Neural cell (in vitro differentiated cells): ENCODE data around the gene RFTN1. TPM values are rescaled to one million over a fixed set of nuclear protein-coding genes. Genes with fewer than 3 reads are reported as not detected.

Experiments used
- H2AFZ ChIP-seq: fragments of 200-600, 300-800 bp; sonication (generic), shearing (Covaris generic); 2 replicates; pipeline ENCODE4 v1.6.0; 2014; ENCODE audit warnings: low read depth, mild to moderate bottlenecking, antibody characterized with exemption, low read length, moderate library complexity
- H3F3A ChIP-seq: fragments of 200-600 bp; shearing (Covaris generic); 2 replicates; pipeline ENCODE4 v1.6.1; 2016; ENCODE audit warnings: mild to moderate bottlenecking, moderate library complexity, mixed read lengths, antibody characterized with exemption, low read length; ENCODE audit not compliant: insufficient read depth, poor library complexity, severe bottlenecking
- H3K27ac ChIP-seq: fragments of 200-600, 300-800 bp; sonication (generic), shearing (Covaris generic); 2 replicates; pipeline ENCODE4 v1.5.1; 2014; ENCODE audit warnings: mild to moderate bottlenecking, low read length, moderate library complexity
- H3K27me3 ChIP-seq: fragments of 300-800, 200-600 bp; sonication (generic), shearing (Covaris generic); 2 replicates; pipeline ENCODE4 v1.6.0; 2014; ENCODE audit warnings: mild to moderate bottlenecking, low read depth, low read length, moderate library complexity; ENCODE audit not compliant: insufficient read depth
- H3K36me3 ChIP-seq: fragments of 300-800, 200-600 bp; sonication (generic), shearing (Covaris generic); 2 replicates; pipeline ENCODE4 v1.5.1; 2014; ENCODE audit warnings: mild to moderate bottlenecking, antibody characterized with exemption, low read length, moderate library complexity; ENCODE audit not compliant: insufficient read depth
- H3K4me2 ChIP-seq: fragments of 300-800, 200-600 bp; sonication (generic), shearing (Covaris generic); 2 replicates; pipeline ENCODE4 v1.6.0; 2014; ENCODE audit warnings: mild to moderate bottlenecking, low read length
- H3K4me3 ChIP-seq: fragments of 300-800, 200-600 bp; sonication (generic), shearing (Covaris generic); 2 replicates; pipeline ENCODE4 v1.5.1; 2014; ENCODE audit warnings: mild to moderate bottlenecking, low read length, moderate library complexity
- H3K79me2 ChIP-seq: fragments of 200-600 bp; shearing (Covaris generic); replicated peaks from 2 replicates; pipeline ENCODE4 v1.6.0; 2014; ENCODE audit warnings: mild to moderate bottlenecking, low read length, moderate library complexity; ENCODE audit not compliant: insufficient read depth
- H3K9ac ChIP-seq: fragments of 300-800, 200-600 bp; sonication (generic), shearing (Covaris generic); 2 replicates; pipeline ENCODE4 v1.6.1; 2016; ENCODE audit warnings: mild to moderate bottlenecking, low read length, mixed read lengths
- H3K9me2 ChIP-seq: fragments of 200-600 bp; shearing (Covaris generic); 2 replicates; pipeline ENCODE4 v1.6.1; 2016; ENCODE audit warnings: mild to moderate bottlenecking, low read length, mixed read lengths; ENCODE audit not compliant: insufficient read depth
- H3K9me3 ChIP-seq: fragments of 200-600, 300-800 bp; sonication (generic), shearing (Covaris generic); 2 replicates; pipeline ENCODE4 v1.6.1; 2016; ENCODE audit warnings: mild to moderate bottlenecking, mixed run types, low read length, moderate library complexity, mixed read lengths
- H4K20me1 ChIP-seq: fragments of 200-600 bp; shearing (Covaris generic); 2 replicates; pipeline ENCODE4 v1.6.1; 2016; ENCODE audit warnings: mild to moderate bottlenecking, mixed run types; ENCODE audit not compliant: insufficient read depth
- EP300 ChIP-seq: fragments of 450-650 bp; conservative IDR thresholded peaks from 2 replicates; pipeline ENCODE4 v1.6.1; 2014; ENCODE audit warnings: antibody characterized with exemption, mild to moderate bottlenecking, moderate library complexity; ENCODE audit not compliant: poor library complexity, severe bottlenecking
- EZH2 ChIP-seq: fragments of 200-600, 300-800 bp; shearing (Covaris generic), sonication (generic); IDR thresholded peaks from 2 replicates; pipeline ENCODE4 v1.6.1; 2014; ENCODE audit warnings: antibody characterized with exemption, low read length, borderline replicate concordance, mild to moderate bottlenecking; ENCODE audit not compliant: insufficient read depth, poor library complexity, severe bottlenecking
- MXI1 ChIP-seq: fragments of 450-650 bp; conservative IDR thresholded peaks from 2 replicates; pipeline ENCODE4 v1.6.1; 2014; ENCODE audit warnings: antibody characterized with exemption, mild to moderate bottlenecking; ENCODE audit not compliant: poor library complexity, severe bottlenecking
- POLR2AphosphoS5 ChIP-seq: IDR thresholded peaks from 2 replicates; pipeline ENCODE4 v1.6.1; 2012
- RAD21 ChIP-seq: fragments of 450-650 bp; conservative IDR thresholded peaks from 2 replicates; pipeline ENCODE4 v1.6.1; 2014; ENCODE audit warnings: antibody characterized with exemption, mild to moderate bottlenecking, moderate library complexity
- SMC3 ChIP-seq: fragments of 450-650 bp; conservative IDR thresholded peaks from 2 replicates; pipeline ENCODE4 v1.6.1; 2014; ENCODE audit warnings: antibody characterized with exemption, mild to moderate bottlenecking, moderate library complexity; ENCODE audit not compliant: poor library complexity
- TAF1 ChIP-seq: IDR thresholded peaks from 2 replicates; pipeline ENCODE4 v1.6.1; 2012; ENCODE audit warnings: low read depth
- polyA plus RNA-seq: library from polyadenylated mRNA; depleted of rRNA; stranded (reverse); fragments of >200 nt; gene quantifications from 2 replicates; pipeline ENCODE4 v1.2.3, GENCODE V29; 2014
- TF ChIP-seq, protein P1 (sequence below): fragments of 450-650 bp; IDR thresholded peaks from 2 replicates; pipeline ENCODE4 v1.5.1; 2014; ENCODE audit warnings: antibody characterized with exemption, mild to moderate bottlenecking, moderate library complexity; ENCODE audit not compliant: poor library complexity, severe bottlenecking
- TF ChIP-seq, protein P2 (sequence below): IDR thresholded peaks from 2 replicates; pipeline ENCODE4 v1.6.1; 2012; ENCODE audit warnings: borderline replicate concordance

RFTN1 gene
- polyA plus RNA-seq, 1 donor from 2014 or later: 36.8 TPM

DNA sequence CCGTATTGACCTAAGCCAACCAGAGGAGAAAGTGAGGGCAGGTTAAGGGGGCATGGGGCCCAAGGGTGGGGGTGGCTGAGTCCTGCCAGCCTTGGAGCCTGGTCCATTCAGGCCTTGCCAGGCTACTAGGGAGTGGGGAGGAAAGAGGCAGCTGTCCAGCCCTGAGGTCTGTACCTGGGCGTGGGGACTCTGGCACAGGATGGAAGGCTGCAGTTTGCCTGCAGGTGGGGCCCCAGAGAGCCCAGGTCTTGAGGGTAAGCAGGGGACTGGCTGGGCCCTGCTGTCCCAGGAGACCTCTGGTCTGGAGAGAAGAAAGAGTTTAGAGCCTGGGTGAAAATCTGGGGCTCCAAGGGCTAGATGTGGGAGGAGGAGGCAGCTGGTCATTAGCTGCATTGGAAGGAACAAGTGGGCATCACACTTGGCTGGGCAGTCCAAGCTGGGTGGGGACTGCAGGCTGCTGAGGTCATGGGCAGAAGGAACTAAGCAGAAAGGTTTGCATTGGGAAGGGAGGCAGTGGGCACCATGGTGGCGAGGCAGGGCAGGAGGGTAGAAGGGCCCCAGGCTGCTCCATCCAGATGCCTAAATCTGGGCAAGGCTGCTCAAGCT, 140.1 kb downstream of the RFTN1 start:
- Histone ChIP-seq H3K79me2 (no peaks in the 10 kb centered on the region), H3K9me3 (no peaks in the 10 kb centered on the region), H3K9me2 (no peaks in the 10 kb centered on the region), H3K4me3 (no peak overlapping the region), H3K27ac (no peak overlapping the region), H3F3A (no peaks in the 10 kb centered on the region), H3K4me2 (no peak overlapping the region), H3K36me3 (no peaks in the 10 kb centered on the region), H4K20me1 (no peaks in the 10 kb centered on the region), H3K27me3 (no peaks in the 10 kb centered on the region), H3K9ac (no peak overlapping the region), H2AFZ (no peak overlapping the region)
- TF ChIP-seq, protein P1, sequence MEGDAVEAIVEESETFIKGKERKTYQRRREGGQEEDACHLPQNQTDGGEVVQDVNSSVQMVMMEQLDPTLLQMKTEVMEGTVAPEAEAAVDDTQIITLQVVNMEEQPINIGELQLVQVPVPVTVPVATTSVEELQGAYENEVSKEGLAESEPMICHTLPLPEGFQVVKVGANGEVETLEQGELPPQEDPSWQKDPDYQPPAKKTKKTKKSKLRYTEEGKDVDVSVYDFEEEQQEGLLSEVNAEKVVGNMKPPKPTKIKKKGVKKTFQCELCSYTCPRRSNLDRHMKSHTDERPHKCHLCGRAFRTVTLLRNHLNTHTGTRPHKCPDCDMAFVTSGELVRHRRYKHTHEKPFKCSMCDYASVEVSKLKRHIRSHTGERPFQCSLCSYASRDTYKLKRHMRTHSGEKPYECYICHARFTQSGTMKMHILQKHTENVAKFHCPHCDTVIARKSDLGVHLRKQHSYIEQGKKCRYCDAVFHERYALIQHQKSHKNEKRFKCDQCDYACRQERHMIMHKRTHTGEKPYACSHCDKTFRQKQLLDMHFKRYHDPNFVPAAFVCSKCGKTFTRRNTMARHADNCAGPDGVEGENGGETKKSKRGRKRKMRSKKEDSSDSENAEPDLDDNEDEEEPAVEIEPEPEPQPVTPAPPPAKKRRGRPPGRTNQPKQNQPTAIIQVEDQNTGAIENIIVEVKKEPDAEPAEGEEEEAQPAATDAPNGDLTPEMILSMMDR: no peak
- TF ChIP-seq EZH2 (no peak), MXI1 (no peak), EP300 (no peak), POLR2AphosphoS5 (no peak), TAF1 (no peak), SMC3 (no peak), RAD21 (no peak)
- TF ChIP-seq, protein P2, sequence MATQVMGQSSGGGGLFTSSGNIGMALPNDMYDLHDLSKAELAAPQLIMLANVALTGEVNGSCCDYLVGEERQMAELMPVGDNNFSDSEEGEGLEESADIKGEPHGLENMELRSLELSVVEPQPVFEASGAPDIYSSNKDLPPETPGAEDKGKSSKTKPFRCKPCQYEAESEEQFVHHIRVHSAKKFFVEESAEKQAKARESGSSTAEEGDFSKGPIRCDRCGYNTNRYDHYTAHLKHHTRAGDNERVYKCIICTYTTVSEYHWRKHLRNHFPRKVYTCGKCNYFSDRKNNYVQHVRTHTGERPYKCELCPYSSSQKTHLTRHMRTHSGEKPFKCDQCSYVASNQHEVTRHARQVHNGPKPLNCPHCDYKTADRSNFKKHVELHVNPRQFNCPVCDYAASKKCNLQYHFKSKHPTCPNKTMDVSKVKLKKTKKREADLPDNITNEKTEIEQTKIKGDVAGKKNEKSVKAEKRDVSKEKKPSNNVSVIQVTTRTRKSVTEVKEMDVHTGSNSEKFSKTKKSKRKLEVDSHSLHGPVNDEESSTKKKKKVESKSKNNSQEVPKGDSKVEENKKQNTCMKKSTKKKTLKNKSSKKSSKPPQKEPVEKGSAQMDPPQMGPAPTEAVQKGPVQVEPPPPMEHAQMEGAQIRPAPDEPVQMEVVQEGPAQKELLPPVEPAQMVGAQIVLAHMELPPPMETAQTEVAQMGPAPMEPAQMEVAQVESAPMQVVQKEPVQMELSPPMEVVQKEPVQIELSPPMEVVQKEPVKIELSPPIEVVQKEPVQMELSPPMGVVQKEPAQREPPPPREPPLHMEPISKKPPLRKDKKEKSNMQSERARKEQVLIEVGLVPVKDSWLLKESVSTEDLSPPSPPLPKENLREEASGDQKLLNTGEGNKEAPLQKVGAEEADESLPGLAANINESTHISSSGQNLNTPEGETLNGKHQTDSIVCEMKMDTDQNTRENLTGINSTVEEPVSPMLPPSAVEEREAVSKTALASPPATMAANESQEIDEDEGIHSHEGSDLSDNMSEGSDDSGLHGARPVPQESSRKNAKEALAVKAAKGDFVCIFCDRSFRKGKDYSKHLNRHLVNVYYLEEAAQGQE: no peak

DNA sequence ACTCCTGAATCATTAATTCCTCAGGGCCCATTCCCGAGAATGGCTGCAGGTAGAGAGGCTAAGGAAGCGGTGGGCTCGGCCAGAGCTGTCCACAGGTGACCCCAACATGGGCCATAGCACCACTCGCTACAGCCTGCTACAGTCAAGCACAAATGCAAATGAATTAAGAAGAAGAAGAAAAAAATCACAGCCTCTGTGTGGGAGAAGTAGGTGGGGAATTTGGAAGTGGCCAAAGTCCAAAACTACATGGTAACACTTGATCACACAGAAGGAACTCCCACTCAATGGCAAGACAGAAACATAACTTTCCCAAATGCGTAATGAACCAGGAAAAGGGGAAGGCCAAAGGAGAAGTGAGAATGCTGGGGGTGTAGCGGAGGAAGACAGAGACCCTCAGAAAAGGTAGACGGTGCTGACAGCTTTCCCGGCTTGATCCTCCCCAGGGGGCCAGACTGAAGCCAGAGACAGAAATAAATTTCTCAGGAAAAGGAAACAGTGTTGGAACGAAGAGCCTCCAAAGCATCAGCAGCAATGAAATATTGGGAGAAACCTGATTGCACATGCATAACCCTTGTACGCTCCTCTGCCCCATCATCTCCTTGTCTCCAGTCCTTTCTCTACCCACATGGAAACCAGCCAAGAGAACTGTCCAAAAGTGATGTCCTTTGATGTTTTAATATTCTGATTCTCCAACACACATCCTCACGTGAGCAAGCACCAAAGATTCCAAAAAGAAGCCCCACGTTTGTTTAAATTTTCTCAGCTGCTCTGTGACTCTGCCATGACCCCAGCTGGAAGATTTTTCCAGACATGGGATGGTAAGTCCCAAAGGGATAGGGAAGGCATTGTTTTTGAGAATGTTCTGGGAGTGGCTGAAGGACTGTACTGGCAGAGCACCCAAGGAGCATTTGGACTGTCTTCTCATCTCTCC, 140.9 kb downstream of the RFTN1 start:
- no peak overlapping the region for H3K27ac ChIP-seq

More for the DNA sequence above, 140.9 kb downstream of the RFTN1 start:
- Histone ChIP-seq H3K9me2 (no peaks in the 10 kb centered on the region), H3K27me3 (no peaks in the 10 kb centered on the region), H2AFZ (no peak overlapping the region), H3K4me2 (no peak overlapping the region), H3K4me3 (no peak overlapping the region), H3K79me2 (no peaks in the 10 kb centered on the region), H4K20me1 (no peaks in the 10 kb centered on the region), H3K36me3 (no peaks in the 10 kb centered on the region), H3K9ac (no peak overlapping the region), H3K9me3 (no peaks in the 10 kb centered on the region), H3F3A (no peaks in the 10 kb centered on the region)
- TF ChIP-seq SMC3 (no peak), EZH2 (no peak)
